ENCODE data around the gene SRRM5. TPM values are rescaled to one million over a fixed set of nuclear protein-coding genes. Genes with fewer than 3 reads are reported as not detected.

The SRRM5 gene
- total RNA-seq, 1 donor from 2014 or later: 0.23 TPM

GRCh38 chr19:43658494-43658893 lies 46.6 kb downstream of the SRRM5 start:
- TF ChIP-seq CTCF (IDR thresholded peaks at IDR 0.05; ENCODE audit: insufficient read depth, low read depth, low read length) (no peak), EZH2 (IDR thresholded peaks at IDR 0.05; ENCODE audit: insufficient read depth, low read length) (no peak)
- Histone ChIP-seq H3K9me3 (ENCODE audit: insufficient read depth, low read depth, low read length) (no peaks in the 10 kb centered on the region), H3K27me3 (ENCODE audit: insufficient read depth, low read length) (no peaks in the 10 kb centered on the region), H4K20me1 (ENCODE audit: insufficient read depth, low read length) (peaks cover 83% of the 10 kb centered on the region), H3K36me3 (ENCODE audit: insufficient read depth, low read length) (peaks cover 64% of the 10 kb centered on the region), H3K4me1 (ENCODE audit: insufficient read depth, low read length) (no peaks in the 10 kb centered on the region), H3K4me3 (ENCODE audit: insufficient read depth, low read depth, low read length) (no peak overlapping the region), H3K4me2 (ENCODE audit: low read length) (no peak overlapping the region), H3K79me2 (ENCODE audit: insufficient read depth, low read length) (peaks cover 58% of the 10 kb centered on the region), H3K9ac (ENCODE audit: low read length) (no peak overlapping the region), H3K27ac (ENCODE audit: low read depth, low read length) (no peak overlapping the region), H2AFZ (ENCODE audit: low read depth, low read length) (no peak overlapping the region)
- FAIRE-seq (no peak), DNase-seq (ENCODE audit: low read depth) (no peak)
- Mint-ChIP-seq H3K27me3 (ENCODE audit: low read depth, unreplicated experiment) (no peaks in the 10 kb centered on the region), H3K27ac (ENCODE audit: unreplicated experiment) (no peak overlapping the region), H3K36me3 (ENCODE audit: low read depth, unreplicated experiment) (peaks cover 36% of the 10 kb centered on the region), H3K9me3 (ENCODE audit: unreplicated experiment) (no peaks in the 10 kb centered on the region), H3K4me3 (ENCODE audit: unreplicated experiment) (no peak overlapping the region), H3K4me1 (ENCODE audit: low read depth, unreplicated experiment) (no peaks in the 10 kb centered on the region)

GRCh38 chr19:43660301-43660970 lies 48.5 kb downstream of the SRRM5 start:
- H4K20me1 ChIP-seq (ENCODE audit: insufficient read depth, low read length): peaks cover 89% of the 10 kb centered on the region
- TF ChIP-seq EZH2 (IDR thresholded peaks at IDR 0.05; ENCODE audit: insufficient read depth, low read length): no peak
- no peak for TF ChIP-seq CTCF (IDR thresholded peaks at IDR 0.05; ENCODE audit: insufficient read depth, low read depth, low read length)
- H3K4me1 ChIP-seq (ENCODE audit: insufficient read depth, low read length): no peaks in the 10 kb centered on the region
- Mint-ChIP-seq H3K9me3 (ENCODE audit: unreplicated experiment) (no peaks in the 10 kb centered on the region), H3K27ac (ENCODE audit: unreplicated experiment) (no peak overlapping the region), H3K36me3 (ENCODE audit: low read depth, unreplicated experiment) (peaks cover 39% of the 10 kb centered on the region), H3K27me3 (ENCODE audit: low read depth, unreplicated experiment) (no peaks in the 10 kb centered on the region), H3K4me3 (ENCODE audit: unreplicated experiment) (no peak overlapping the region), H3K4me1 (ENCODE audit: low read depth, unreplicated experiment) (no peaks in the 10 kb centered on the region)
- H3K9ac ChIP-seq (ENCODE audit: low read length): no peak overlapping the region
- H3K4me2 ChIP-seq (ENCODE audit: low read length): no peak overlapping the region
- FAIRE-seq (no peak), DNase-seq (ENCODE audit: low read depth) (no peak)
- H3K27me3 ChIP-seq (ENCODE audit: insufficient read depth, low read length): no peaks in the 10 kb centered on the region
- H3K4me3 ChIP-seq (ENCODE audit: insufficient read depth, low read depth, low read length): no peak overlapping the region
- no peak overlapping the region for H2AFZ ChIP-seq (ENCODE audit: low read depth, low read length)
- H3K36me3 ChIP-seq (ENCODE audit: insufficient read depth, low read length): peaks cover 73% of the 10 kb centered on the region
- H3K79me2 ChIP-seq (ENCODE audit: insufficient read depth, low read length): peaks cover 76% of the 10 kb centered on the region
- H3K27ac ChIP-seq (ENCODE audit: low read depth, low read length): no peak overlapping the region
- H3K9me3 ChIP-seq (ENCODE audit: insufficient read depth, low read depth, low read length): no peaks in the 10 kb centered on the region

- Histone ChIP-seq H3K36me3 (ENCODE audit: insufficient read depth, low read length) (peaks cover 75% of the 10 kb centered on the region), H3K4me1 (ENCODE audit: insufficient read depth, low read length) (no peaks in the 10 kb centered on the region), H3K27me3 (ENCODE audit: insufficient read depth, low read length) (no peaks in the 10 kb centered on the region), H3K4me3 (ENCODE audit: insufficient read depth, low read depth, low read length) (no peak overlapping the region), H4K20me1 (ENCODE audit: insufficient read depth, low read length) (peaks cover 91% of the 10 kb centered on the region), H3K79me2 (ENCODE audit: insufficient read depth, low read length) (peaks cover 81% of the 10 kb centered on the region), H3K9ac (ENCODE audit: low read length) (no peak overlapping the region), H3K9me3 (ENCODE audit: insufficient read depth, low read depth, low read length) (no peaks in the 10 kb centered on the region), H2AFZ (ENCODE audit: low read depth, low read length) (no peak overlapping the region), H3K27ac (ENCODE audit: low read depth, low read length) (no peak overlapping the region), H3K4me2 (ENCODE audit: low read length) (no peak overlapping the region)
- no peak for DNase-seq (ENCODE audit: low read depth)
- no peaks in the 10 kb centered on the region for H3K27me3 Mint-ChIP-seq (ENCODE audit: low read depth, unreplicated experiment)
- H3K9me3 Mint-ChIP-seq (ENCODE audit: unreplicated experiment): no peaks in the 10 kb centered on the region
- no peaks in the 10 kb centered on the region for H3K4me1 Mint-ChIP-seq (ENCODE audit: low read depth, unreplicated experiment)
- no peak for FAIRE-seq
- H3K4me3 Mint-ChIP-seq (ENCODE audit: unreplicated experiment): no peak overlapping the region
- H3K27ac Mint-ChIP-seq (ENCODE audit: unreplicated experiment): no peak overlapping the region
- peaks cover 36% of the 10 kb centered on the region for H3K36me3 Mint-ChIP-seq (ENCODE audit: low read depth, unreplicated experiment)
- TF ChIP-seq CTCF (IDR thresholded peaks at IDR 0.05; ENCODE audit: insufficient read depth, low read depth, low read length): no peak
- TF ChIP-seq EZH2 (IDR thresholded peaks at IDR 0.05; ENCODE audit: insufficient read depth, low read length): no peak
Observed at GRCh38 chr19:43660971-43661360, 49.1 kb downstream of the SRRM5 start.
